Measurements from ENCODE around the gene CRYGN.
A peak's percentile ranks its signal among the peaks of the same experiment; 100 is the strongest.

CRYGN gene

DNA sequence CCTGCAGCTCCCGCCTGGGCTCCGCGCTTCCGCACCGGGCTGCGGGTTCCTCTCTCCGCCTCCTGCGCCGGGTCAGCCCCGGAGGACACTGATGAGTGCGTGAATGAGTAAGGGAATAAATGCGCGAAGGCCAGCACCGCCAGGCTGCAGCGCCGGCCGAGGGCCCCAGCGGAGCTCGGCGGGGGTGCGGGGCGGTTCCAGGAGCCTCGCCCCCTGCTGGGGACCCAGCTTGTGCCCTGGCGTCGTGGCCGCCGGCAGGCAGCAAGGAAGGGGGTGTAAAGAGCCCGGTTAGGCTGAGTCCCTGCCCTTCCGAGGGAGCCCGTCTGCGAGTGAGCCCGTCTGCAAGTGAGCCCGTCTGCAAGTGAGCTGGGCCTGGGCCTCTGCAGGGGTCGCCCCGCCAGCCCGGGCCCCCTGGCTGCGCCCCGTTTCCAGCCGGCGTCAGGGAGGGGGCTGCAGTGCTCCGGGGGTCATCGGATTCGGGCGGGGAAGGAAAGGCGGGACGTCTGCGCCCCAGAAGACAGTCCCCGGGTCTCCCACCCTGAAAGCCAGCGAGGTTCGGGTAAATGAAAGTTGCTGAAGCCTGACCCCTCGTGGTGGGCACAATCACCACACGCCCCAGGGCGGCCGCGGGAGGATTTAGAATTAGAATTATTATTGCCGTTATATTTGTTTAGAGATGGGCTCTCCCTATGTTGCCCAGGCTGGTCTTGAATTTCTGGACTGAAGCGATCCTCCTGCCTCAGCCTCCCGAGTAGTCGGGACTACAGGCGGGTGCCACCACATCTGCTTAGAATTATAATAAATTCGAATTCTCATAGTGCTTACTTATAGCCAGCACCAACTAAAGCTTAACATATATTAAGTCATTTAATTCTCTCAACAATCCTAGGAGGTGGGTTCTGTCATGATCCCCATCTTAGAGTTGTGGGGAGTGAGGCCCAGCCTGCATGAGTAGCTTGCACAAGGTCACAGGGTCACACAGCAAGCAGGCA is 8.6 kb upstream of the CRYGN start:
- Histone ChIP-seq H3K4ac (ENCODE audit: low read depth, low read length) (no peak overlapping the region), H3K9ac (ENCODE audit: low read length) (peak overlapping the region; percentile 78), H4K5ac (ENCODE audit: low read length) (no peak overlapping the region), H2AK5ac (ENCODE audit: low read length) (no peak overlapping the region), H2BK15ac (replicated peaks; ENCODE audit: low read depth) (no peak overlapping the region), H3K56ac (ENCODE audit: low read length) (peak overlapping the region; percentile 85), H3K4me2 (ENCODE audit: low read length) (peak overlapping the region; percentile 81), H3K4me1 (ENCODE audit: control insufficient read depth, low read depth, low read length) (no peaks in the 10 kb centered on the region), H3K4me3 (ENCODE audit: low read length) (peak overlapping the region; percentile 23), H3K27me3 (ENCODE audit: insufficient read depth, low read length, poor library complexity) (no peaks in the 10 kb centered on the region), H2BK120ac (ENCODE audit: low read depth, low read length) (no peak overlapping the region), H3K27ac (ENCODE audit: low read depth, low read length) (no peak overlapping the region), H3K79me2 (ENCODE audit: control insufficient read depth, insufficient read depth, low read length) (no peaks in the 10 kb centered on the region), H3K23ac (ENCODE audit: low read length) (no peak overlapping the region), H2BK5ac (ENCODE audit: low read length) (no peak overlapping the region), H4K8ac (ENCODE audit: low read depth, low read length) (no peak overlapping the region), H3K36me3 (ENCODE audit: control insufficient read depth, insufficient read depth, low read length) (no peaks in the 10 kb centered on the region), H3K18ac (ENCODE audit: low read length) (peak overlapping the region; percentile 41), H3K79me1 (ENCODE audit: low read length) (no peaks in the 10 kb centered on the region)
- peak; percentile 66 for DNase-seq
- WGBS (ENCODE audit: extremely low coverage, insufficient coverage, low lambda C conversion rate), result no CpG with 5 or more reads among the region's 61 CpGs

DNA sequence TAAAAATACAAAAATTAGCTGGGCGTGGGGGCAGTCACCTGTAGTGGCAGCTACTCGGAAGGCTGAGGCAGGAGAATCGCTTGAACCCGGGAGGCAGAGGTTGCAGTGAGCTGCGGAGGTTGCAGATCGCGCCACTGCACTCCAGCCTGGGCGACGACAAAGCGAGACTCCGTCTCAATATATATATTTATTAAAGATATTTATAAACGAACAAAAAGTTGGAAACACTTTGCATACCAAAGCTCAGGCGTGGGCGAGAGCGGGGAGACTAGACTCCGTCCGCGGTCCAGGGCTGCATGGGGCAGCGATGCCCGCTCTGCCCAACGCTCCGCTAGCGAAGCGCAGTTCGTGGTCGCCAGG is 7.9 kb upstream of the CRYGN start:
- no CpG with 5 or more reads among the region's 26 CpGs for WGBS (ENCODE audit: extremely low coverage, insufficient coverage, low lambda C conversion rate)
- DNase-seq, result no peak
- Histone ChIP-seq H3K18ac (ENCODE audit: low read length) (peak overlapping the region; percentile 41), H3K4me1 (ENCODE audit: control insufficient read depth, low read depth, low read length) (no peaks in the 10 kb centered on the region), H2BK5ac (ENCODE audit: low read length) (no peak overlapping the region), H2BK15ac (replicated peaks; ENCODE audit: low read depth) (no peak overlapping the region), H4K8ac (ENCODE audit: low read depth, low read length) (no peak overlapping the region), H3K4ac (ENCODE audit: low read depth, low read length) (no peak overlapping the region), H3K27ac (ENCODE audit: low read depth, low read length) (no peak overlapping the region), H3K4me2 (ENCODE audit: low read length) (peak overlapping the region; percentile 81), H3K56ac (ENCODE audit: low read length) (peak overlapping the region; percentile 85), H3K9ac (ENCODE audit: low read length) (peak overlapping the region; percentile 78), H3K36me3 (ENCODE audit: control insufficient read depth, insufficient read depth, low read length) (no peaks in the 10 kb centered on the region), H3K4me3 (ENCODE audit: low read length) (no peak overlapping the region), H3K27me3 (ENCODE audit: insufficient read depth, low read length, poor library complexity) (no peaks in the 10 kb centered on the region), H3K23ac (ENCODE audit: low read length) (no peak overlapping the region), H3K79me1 (ENCODE audit: low read length) (no peaks in the 10 kb centered on the region), H2BK120ac (ENCODE audit: low read depth, low read length) (no peak overlapping the region), H2AK5ac (ENCODE audit: low read length) (no peak overlapping the region), H4K5ac (ENCODE audit: low read length) (no peak overlapping the region), H3K79me2 (ENCODE audit: control insufficient read depth, insufficient read depth, low read length) (no peaks in the 10 kb centered on the region)

DNA sequence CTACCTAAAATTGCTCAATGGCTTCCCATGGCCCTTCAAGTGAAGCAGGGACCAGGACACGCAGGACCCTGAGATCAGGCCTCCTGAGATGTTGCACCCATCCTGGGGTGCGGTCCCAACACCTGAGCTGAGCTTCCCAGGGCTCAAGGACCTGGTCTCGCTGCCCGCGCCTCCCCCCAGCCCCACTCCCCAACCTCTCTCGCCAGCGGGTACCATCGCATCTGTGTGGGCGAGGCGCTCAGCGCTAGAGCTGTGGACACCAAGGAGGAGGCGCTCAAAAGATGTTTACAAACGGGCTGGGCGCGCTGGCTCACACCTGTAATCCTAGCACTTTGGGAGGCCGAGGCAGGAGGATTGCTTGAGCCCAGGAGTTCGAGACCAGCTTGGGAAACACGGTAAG is 7.4 kb upstream of the CRYGN start:
- Histone ChIP-seq H2AK5ac (ENCODE audit: low read length) (no peak overlapping the region), H3K23ac (ENCODE audit: low read length) (no peak overlapping the region), H4K5ac (ENCODE audit: low read length) (no peak overlapping the region), H2BK15ac (replicated peaks; ENCODE audit: low read depth) (no peak overlapping the region), H2BK5ac (ENCODE audit: low read length) (no peak overlapping the region), H3K18ac (ENCODE audit: low read length) (no peak overlapping the region), H3K4me1 (ENCODE audit: control insufficient read depth, low read depth, low read length) (no peaks in the 10 kb centered on the region), H3K4ac (ENCODE audit: low read depth, low read length) (no peak overlapping the region), H3K4me2 (ENCODE audit: low read length) (no peak overlapping the region), H3K56ac (ENCODE audit: low read length) (no peak overlapping the region), H4K8ac (ENCODE audit: low read depth, low read length) (no peak overlapping the region), H3K9ac (ENCODE audit: low read length) (no peak overlapping the region), H3K79me2 (ENCODE audit: control insufficient read depth, insufficient read depth, low read length) (no peaks in the 10 kb centered on the region), H3K4me3 (ENCODE audit: low read length) (no peak overlapping the region), H3K36me3 (ENCODE audit: control insufficient read depth, insufficient read depth, low read length) (no peaks in the 10 kb centered on the region), H2BK120ac (ENCODE audit: low read depth, low read length) (no peak overlapping the region), H3K27ac (ENCODE audit: low read depth, low read length) (no peak overlapping the region), H3K79me1 (ENCODE audit: low read length) (no peaks in the 10 kb centered on the region), H3K27me3 (ENCODE audit: insufficient read depth, low read length, poor library complexity) (no peaks in the 10 kb centered on the region)
- DNase-seq, result no peak
- no CpG with 5 or more reads among the region's 18 CpGs for WGBS (ENCODE audit: extremely low coverage, insufficient coverage, low lambda C conversion rate)

DNA sequence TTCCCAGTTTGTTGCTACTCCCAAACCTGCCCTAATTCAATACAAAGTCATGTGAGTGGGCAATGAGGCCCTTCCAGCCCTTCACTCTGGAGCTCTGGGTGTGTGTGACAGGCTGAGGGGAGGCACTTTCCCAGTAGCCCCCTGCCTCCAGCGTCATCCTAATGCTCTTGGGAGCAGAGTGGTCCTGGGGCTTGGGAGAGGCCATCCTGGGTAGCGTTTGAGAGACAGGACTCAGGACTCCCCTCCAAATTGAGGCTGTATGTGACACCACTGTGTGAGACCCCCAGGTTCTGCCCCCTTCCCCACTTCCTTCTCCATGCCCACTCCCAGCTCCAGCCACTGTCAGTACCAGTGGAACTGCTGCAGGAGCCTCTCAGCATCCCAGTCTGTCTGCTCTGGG is 6.5 kb upstream of the CRYGN start:
- no peak overlapping the region for H4K5ac ChIP-seq (ENCODE audit: low read length)
- H3K23ac ChIP-seq (ENCODE audit: low read length), result no peak overlapping the region
- H3K36me3 ChIP-seq (ENCODE audit: control insufficient read depth, insufficient read depth, low read length), result no peaks in the 10 kb centered on the region
- no peak overlapping the region for H2BK120ac ChIP-seq (ENCODE audit: low read depth, low read length)
- no peak overlapping the region for H3K4me3 ChIP-seq (ENCODE audit: low read length)
- H4K8ac ChIP-seq (ENCODE audit: low read depth, low read length), result no peak overlapping the region
- H3K4me1 ChIP-seq (ENCODE audit: control insufficient read depth, low read depth, low read length), result no peaks in the 10 kb centered on the region
- H3K18ac ChIP-seq (ENCODE audit: low read length), result no peak overlapping the region
- no peak overlapping the region for H3K4ac ChIP-seq (ENCODE audit: low read depth, low read length)
- H2AK5ac ChIP-seq (ENCODE audit: low read length), result no peak overlapping the region
- H3K27me3 ChIP-seq (ENCODE audit: insufficient read depth, low read length, poor library complexity), result no peaks in the 10 kb centered on the region
- H2BK15ac ChIP-seq (replicated peaks; ENCODE audit: low read depth), result no peak overlapping the region
- H2BK5ac ChIP-seq (ENCODE audit: low read length), result no peak overlapping the region
- H3K79me2 ChIP-seq (ENCODE audit: control insufficient read depth, insufficient read depth, low read length), result no peaks in the 10 kb centered on the region
- H3K79me1 ChIP-seq (ENCODE audit: low read length), result no peaks in the 10 kb centered on the region
- H3K4me2 ChIP-seq (ENCODE audit: low read length), result no peak overlapping the region
- no peak overlapping the region for H3K9ac ChIP-seq (ENCODE audit: low read length)
- no peak for DNase-seq
- H3K27ac ChIP-seq (ENCODE audit: low read depth, low read length), result no peak overlapping the region
- no CpG with 5 or more reads among the region's 2 CpGs for WGBS (ENCODE audit: extremely low coverage, insufficient coverage, low lambda C conversion rate)
- no peak overlapping the region for H3K56ac ChIP-seq (ENCODE audit: low read length)

DNA sequence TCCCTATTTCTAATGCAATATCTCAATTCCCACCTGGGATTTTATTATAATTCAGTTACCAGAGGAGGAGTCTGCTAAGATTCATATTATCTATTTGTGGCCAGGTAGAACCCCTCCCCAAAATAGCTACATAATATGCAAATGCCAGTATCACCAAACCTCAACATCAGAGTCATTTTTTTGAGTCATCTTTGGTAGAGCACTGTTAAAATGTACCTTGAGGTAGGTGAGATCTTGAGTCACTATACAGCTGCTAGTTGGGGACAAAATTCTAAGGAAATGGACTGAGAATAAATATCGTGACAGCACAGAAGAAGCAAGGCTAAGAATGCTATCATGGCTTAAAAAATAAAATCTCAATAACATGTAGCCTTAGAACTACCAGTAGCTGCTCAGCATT is 4.7 kb upstream of the CRYGN start:
- Histone ChIP-seq H3K27ac (ENCODE audit: low read depth, low read length) (no peak overlapping the region), H3K79me2 (ENCODE audit: control insufficient read depth, insufficient read depth, low read length) (no peaks in the 10 kb centered on the region), H2BK120ac (ENCODE audit: low read depth, low read length) (no peak overlapping the region), H3K9ac (ENCODE audit: low read length) (no peak overlapping the region), H4K8ac (ENCODE audit: low read depth, low read length) (no peak overlapping the region), H3K56ac (ENCODE audit: low read length) (no peak overlapping the region), H3K18ac (ENCODE audit: low read length) (no peak overlapping the region), H3K79me1 (ENCODE audit: low read length) (no peaks in the 10 kb centered on the region), H3K4me1 (ENCODE audit: control insufficient read depth, low read depth, low read length) (no peaks in the 10 kb centered on the region), H2AK5ac (ENCODE audit: low read length) (no peak overlapping the region), H4K5ac (ENCODE audit: low read length) (no peak overlapping the region), H2BK5ac (ENCODE audit: low read length) (no peak overlapping the region), H3K27me3 (ENCODE audit: insufficient read depth, low read length, poor library complexity) (no peaks in the 10 kb centered on the region), H3K36me3 (ENCODE audit: control insufficient read depth, insufficient read depth, low read length) (no peaks in the 10 kb centered on the region), H2BK15ac (replicated peaks; ENCODE audit: low read depth) (no peak overlapping the region), H3K4me2 (ENCODE audit: low read length) (no peak overlapping the region), H3K4me3 (ENCODE audit: low read length) (no peak overlapping the region), H3K23ac (ENCODE audit: low read length) (no peak overlapping the region), H3K4ac (ENCODE audit: low read depth, low read length) (no peak overlapping the region)
- DNase-seq, result no peak
- no CpG with 5 or more reads among the region's 1 CpG for WGBS (ENCODE audit: extremely low coverage, insufficient coverage, low lambda C conversion rate)
